T-helper 1 cell treated with Interleukin-12 subunit alpha and Interleukin-12 subunit beta and Interleukin-4 antibody, amounts not matched to agents 30 μg/mL and 1 μg/mL, for 36 hours (primary cell): ENCODE measurements around the gene PDLIM7.
"Not testable (repeated sequence)": the region's sequence is repeated elsewhere in the genome, so short reads cannot be mapped to it uniquely, and the experiment has no call there.

Experiments
- H3K27ac Mint-ChIP-seq: one replicate; pipeline ENCODE4 v1.8.0; 2021; ENCODE audit warnings: mild to moderate bottlenecking, mixed read lengths
- H3K27me3 Mint-ChIP-seq: one replicate; pipeline ENCODE4 v1.8.0; 2021; ENCODE audit warnings: low read depth, mixed read lengths
- H3K36me3 Mint-ChIP-seq: one replicate; pipeline ENCODE4 v1.8.0; 2021; ENCODE audit warnings: low read depth, mixed read lengths
- H3K4me1 Mint-ChIP-seq: one replicate; pipeline ENCODE4 v1.8.0; 2021; ENCODE audit warnings: low read depth, mixed read lengths
- H3K4me3 Mint-ChIP-seq: one replicate; pipeline ENCODE4 v1.8.0; 2021; ENCODE audit warnings: mild to moderate bottlenecking, moderate library complexity, mixed read lengths
- H3K9me3 Mint-ChIP-seq: one replicate; pipeline ENCODE4 v1.8.0; 2021; ENCODE audit warnings: mixed read lengths

Gene PDLIM7

DNA sequence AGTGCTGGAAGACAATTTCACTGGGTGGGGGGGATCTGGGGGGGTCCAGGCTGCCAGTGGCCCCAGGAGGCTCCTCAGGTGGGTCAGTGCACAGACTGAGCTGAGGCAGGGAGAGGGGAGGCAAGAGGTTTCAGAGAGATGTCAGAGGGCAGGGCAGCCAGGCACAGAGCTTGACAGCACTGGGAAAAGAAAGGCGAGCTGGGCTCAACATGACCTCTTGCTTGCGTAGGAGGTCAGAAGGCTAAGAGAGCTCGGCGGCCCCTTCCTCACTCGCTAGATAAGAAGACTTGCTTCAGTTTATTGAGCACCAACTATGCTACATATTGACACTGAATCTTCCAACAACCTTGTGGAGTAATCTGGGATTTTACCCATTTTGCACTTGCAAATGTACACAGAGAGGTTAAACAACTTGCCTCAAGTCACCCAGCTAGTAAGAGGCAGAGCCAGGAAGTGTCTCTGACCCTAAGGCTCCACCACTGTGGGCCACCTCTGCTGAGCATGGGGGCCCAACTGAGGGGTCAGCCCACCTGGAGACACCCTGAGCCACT, 3.5 kb downstream of the PDLIM7 start:
- Mint-ChIP-seq H3K27me3 (peaks cover 13% of the 10 kb centered on the region), H3K36me3 (peaks cover 7% of the 10 kb centered on the region), H3K4me3 (no peak overlapping the region), H3K9me3 (no peaks in the 10 kb centered on the region), H3K4me1 (peaks cover 24% of the 10 kb centered on the region), H3K27ac (peak overlapping the region; percentile 77)

DNA sequence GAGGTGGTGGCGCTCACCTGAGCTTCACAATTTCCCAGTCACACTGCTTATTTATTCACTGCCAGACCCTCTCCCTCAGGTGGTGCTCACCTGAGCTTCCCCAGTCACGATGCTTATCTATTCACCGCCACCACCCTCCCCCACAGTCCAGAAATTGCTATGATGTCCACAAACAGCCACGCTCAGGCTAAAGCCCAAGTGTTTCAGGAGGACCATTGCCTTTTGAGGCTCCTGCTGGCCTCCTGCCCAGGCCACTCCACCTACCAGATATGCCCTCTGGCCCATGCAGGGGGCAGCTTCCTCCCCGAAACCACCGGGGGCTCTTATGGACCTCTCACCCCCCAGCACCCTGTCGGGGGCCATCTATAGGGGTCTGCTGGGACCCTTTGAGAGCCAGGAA, 4.6 kb downstream of the PDLIM7 start:
- Mint-ChIP-seq H3K4me1 (peaks cover 16% of the 10 kb centered on the region), H3K27me3 (peaks cover 2% of the 10 kb centered on the region), H3K27ac (no peak overlapping the region), H3K4me3 (no peak overlapping the region), H3K9me3 (no peaks in the 10 kb centered on the region), H3K36me3 (peaks cover 8% of the 10 kb centered on the region)

DNA sequence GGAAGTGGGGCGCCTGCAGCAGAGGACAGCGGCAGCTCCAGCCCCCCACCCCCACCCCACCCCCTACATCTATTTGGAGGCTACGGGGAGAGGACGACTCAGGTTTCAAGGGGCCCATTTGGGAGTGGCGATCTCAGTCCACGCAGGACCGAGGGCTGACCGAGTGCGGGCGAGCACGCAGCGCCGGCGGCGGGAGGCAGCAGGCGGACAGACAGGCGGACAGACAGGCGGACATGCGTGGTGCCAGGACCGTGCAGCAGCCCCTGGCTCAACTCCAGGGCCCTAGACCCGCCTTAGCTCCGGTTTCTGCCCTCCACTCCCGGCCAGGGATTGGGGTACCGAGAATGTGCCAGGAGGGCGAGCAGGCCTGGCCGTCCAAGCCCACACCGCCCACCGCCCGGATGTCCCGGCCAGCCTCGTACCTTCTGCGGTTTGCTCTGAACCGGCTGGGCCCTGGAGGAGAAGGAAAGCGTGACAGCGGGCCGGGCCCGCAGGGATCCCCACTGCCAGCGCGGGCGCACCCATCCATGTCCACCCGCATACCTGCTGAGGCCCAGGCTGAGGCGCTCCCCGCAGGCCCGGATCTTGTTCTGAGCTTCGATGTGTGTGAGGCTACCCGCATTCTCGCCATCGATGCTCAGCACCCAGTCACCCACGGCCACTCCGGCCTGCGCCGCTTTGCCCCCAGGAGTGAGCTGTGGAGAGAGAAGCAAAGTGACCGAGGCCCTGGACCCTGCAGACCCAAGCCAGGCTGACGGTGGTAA, 5.2 kb downstream of the PDLIM7 start:
- H3K4me1 Mint-ChIP-seq = peaks cover 14% of the 10 kb centered on the region
- H3K9me3 Mint-ChIP-seq = no peaks in the 10 kb centered on the region
- H3K4me3 Mint-ChIP-seq = no peak overlapping the region
- H3K27me3 Mint-ChIP-seq = no peaks in the 10 kb centered on the region
- H3K27ac Mint-ChIP-seq = no peak overlapping the region
- H3K36me3 Mint-ChIP-seq = peaks cover 8% of the 10 kb centered on the region

DNA sequence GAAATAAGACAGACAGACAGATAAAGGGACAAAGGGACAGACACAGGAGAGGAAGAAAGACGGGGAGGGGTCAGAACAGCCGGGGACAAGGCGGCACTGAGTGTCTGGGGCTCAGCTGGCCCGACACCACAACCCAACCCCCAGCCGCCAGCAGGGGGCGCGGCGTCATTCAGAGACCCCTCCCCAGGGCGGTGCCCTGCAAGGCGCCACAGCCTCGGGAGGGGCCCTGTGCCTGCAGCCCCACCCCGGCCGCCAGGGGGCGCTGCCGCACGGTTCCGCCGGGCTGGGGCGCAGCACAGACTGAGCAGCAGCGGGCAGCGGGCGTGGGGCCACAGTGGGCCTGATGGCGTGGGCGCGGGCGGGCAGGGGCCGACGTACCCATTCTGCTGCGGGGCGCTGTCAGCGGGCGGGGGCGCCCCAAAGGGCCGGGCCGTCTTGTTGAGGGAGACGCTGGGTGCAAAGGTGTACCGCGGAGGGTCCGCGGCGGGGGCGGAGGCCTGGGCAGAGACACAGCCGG, 5.9 kb downstream of the PDLIM7 start:
- Mint-ChIP-seq H3K9me3 (no peaks in the 10 kb centered on the region), H3K27ac (no peak overlapping the region), H3K36me3 (peaks cover 8% of the 10 kb centered on the region), H3K4me1 (peaks cover 14% of the 10 kb centered on the region), H3K27me3 (no peaks in the 10 kb centered on the region), H3K4me3 (no peak overlapping the region)

DNA sequence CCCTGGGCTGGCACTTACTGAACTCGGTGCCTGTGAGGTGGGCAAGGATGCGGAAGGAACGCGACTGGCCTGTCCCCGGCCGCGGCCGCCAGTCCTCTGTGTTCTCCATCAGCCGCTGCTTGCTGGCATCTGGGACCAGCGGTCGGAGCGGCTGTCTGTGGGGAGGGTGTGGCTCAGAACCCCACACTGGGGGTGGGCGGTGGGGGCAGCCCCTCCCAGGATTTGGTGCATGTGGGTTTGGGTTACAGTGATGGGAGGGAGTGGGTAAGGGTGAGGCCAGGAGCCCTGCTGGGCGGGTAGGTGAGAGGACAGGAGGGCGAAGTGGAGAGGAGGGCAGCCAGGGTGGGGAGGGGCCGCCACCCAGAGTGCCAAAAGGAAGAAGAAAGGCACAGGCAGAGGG, 6.4 kb downstream of the PDLIM7 start:
- H3K36me3 Mint-ChIP-seq = peaks cover 8% of the 10 kb centered on the region
- H3K27ac Mint-ChIP-seq = no peak overlapping the region
- peaks cover 10% of the 10 kb centered on the region for H3K4me1 Mint-ChIP-seq
- no peaks in the 10 kb centered on the region for H3K9me3 Mint-ChIP-seq
- H3K27me3 Mint-ChIP-seq = no peaks in the 10 kb centered on the region
- no peak overlapping the region for H3K4me3 Mint-ChIP-seq

DNA sequence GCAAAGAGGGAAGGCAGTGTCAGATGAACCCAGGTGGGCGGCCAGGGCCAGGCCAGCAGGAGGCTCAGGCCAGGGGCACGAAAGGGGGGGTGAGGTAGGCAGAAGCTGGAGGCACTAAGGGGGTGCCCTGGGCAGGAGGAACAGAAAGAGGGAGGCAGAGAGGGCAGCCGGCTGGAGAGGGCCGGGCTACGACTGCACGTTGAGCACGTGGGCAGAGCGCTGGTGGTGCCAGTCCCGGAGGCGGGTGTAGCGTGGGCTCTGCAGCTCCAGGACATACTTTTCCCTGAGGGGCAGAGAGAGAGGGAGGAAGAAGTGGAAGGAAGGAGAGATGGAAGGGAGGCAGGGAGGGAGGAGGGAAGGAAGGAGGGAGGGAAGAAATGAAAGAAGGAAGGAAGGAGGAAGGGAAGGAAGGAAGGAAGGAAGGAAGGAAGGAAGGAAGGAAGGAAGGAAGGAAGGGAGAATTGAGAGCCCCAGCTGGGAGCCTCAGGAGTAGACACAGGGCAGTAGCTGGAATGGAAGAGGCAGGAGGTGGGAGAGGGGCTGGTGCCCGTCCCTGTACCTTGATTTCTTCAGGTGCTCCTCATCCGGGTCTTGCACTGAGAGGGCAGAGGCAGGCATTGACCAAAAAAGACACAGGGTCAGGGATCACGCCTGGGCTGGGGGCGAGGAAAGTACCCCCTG, 7.0 kb downstream of the PDLIM7 start:
- H3K36me3 Mint-ChIP-seq = peaks cover 8% of the 10 kb centered on the region
- H3K4me3 Mint-ChIP-seq = no peak overlapping the region

DNA sequence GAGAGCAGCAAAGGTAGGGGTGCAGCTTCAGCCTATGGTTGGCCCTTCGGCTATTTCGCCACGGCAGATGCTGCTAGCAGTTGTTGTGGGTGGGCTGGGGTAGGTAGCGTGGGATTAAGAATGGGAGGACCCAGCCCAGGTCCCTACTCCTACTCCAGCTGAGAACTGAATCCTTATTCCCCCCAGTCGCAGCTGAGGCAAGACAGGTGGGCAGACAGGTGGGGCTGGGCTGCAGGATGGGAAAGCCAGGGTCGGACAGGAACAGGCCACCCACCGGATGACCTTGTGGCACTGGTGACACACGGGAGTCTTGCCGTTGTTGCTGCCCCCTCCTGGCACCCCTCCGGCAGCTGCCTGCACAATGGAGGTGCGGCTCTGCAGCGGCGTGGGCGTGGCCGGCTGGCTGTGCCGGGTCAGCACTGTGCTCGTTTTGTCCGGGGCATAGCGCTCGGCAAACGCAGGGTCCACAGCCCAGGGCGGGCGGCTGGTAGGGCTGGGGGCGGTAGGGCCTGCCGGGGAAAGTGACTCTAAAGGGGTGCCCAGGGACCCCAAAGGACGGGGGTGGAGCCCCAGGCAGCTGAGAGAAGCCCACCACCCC, 8.2 kb downstream of the PDLIM7 start:
- H3K27me3 Mint-ChIP-seq = no peaks in the 10 kb centered on the region
- H3K4me1 Mint-ChIP-seq = peaks cover 5% of the 10 kb centered on the region
- no peaks in the 10 kb centered on the region for H3K9me3 Mint-ChIP-seq
- peaks cover 8% of the 10 kb centered on the region for H3K36me3 Mint-ChIP-seq
- no peak overlapping the region for H3K27ac Mint-ChIP-seq
- no peak overlapping the region for H3K4me3 Mint-ChIP-seq

More for the DNA sequence above, 7.0 kb downstream of the PDLIM7 start:
- H3K27me3 Mint-ChIP-seq = no peaks in the 10 kb centered on the region
- no peaks in the 10 kb centered on the region for H3K9me3 Mint-ChIP-seq
- no peak overlapping the region for H3K27ac Mint-ChIP-seq
- H3K4me1 Mint-ChIP-seq = peaks cover 8% of the 10 kb centered on the region

DNA sequence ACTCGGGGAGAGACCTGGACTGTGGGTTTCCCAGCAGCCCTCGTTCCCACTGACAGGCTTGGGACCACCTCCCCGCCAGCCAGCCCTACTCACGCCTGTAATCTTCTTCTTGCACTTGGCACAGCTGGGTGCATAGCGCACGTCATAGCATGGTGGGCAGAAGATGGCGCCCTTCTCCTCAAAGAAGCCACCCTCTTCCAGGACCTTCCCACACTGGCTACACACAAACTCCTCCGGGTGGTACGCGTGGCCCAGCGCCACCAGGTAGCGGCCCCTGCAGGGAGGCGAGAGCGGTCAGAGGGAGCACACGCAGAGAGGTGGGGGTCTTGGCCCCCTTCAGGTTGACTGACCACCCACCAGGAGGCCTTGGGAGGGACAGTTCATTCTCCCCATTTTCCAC, 9.4 kb downstream of the PDLIM7 start:
- H3K4me1 Mint-ChIP-seq = no peaks in the 10 kb centered on the region
- no peaks in the 10 kb centered on the region for H3K27me3 Mint-ChIP-seq
- H3K36me3 Mint-ChIP-seq = peaks cover 8% of the 10 kb centered on the region
- H3K4me3 Mint-ChIP-seq = no peak overlapping the region
- no peaks in the 10 kb centered on the region for H3K9me3 Mint-ChIP-seq
- no peak overlapping the region for H3K27ac Mint-ChIP-seq

DNA sequence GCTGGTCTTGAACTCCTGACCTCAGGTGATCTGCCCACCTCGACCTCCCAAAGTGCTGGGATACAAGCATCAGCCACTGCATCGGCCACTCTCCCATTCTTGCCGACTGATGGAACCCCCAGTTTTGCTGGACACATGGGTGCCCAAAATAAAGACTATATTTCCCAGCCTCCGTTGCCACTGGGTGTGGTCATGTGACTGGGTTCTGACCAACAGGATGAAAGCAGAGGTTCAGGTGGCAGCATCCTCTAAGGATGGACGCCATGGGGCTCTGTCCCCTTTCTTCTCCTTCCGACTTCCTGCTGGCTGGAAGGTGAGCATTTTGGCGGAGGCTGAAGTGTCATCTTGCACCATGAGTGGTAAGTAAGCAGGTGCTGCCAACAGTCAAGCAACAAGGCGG, 10.3 kb downstream of the PDLIM7 start:
- Mint-ChIP-seq H3K4me1 (no peaks in the 10 kb centered on the region), H3K9me3 (no peaks in the 10 kb centered on the region), H3K4me3 (no peak overlapping the region), H3K27me3 (no peaks in the 10 kb centered on the region), H3K36me3 (peaks cover 8% of the 10 kb centered on the region), H3K27ac (no peak overlapping the region)

DNA sequence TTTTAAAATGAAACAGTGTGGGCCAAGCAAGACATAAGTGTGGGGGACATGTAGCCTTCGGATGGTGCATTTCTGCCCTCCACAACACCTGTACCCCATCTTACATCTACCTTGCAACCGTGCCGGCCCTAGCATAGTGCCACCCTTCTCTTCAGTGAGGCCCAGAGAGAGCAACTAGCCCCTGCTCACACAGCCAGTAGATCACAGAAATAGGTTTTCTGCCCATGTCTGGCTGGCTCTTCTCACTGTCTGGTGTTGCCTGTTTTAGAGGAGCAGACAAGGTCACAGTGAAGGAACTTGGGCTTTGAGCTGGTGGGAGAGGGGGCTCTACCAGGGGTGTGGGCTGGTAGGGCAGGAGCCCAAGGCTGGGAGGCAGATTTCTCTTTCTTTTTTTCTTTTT, 11.1 kb downstream of the PDLIM7 start:
- H3K4me1 Mint-ChIP-seq = no peaks in the 10 kb centered on the region
- no peak overlapping the region for H3K4me3 Mint-ChIP-seq
- H3K9me3 Mint-ChIP-seq = no peaks in the 10 kb centered on the region
- H3K27me3 Mint-ChIP-seq = no peaks in the 10 kb centered on the region
- H3K36me3 Mint-ChIP-seq = peaks cover 7% of the 10 kb centered on the region
- no peak overlapping the region for H3K27ac Mint-ChIP-seq

DNA sequence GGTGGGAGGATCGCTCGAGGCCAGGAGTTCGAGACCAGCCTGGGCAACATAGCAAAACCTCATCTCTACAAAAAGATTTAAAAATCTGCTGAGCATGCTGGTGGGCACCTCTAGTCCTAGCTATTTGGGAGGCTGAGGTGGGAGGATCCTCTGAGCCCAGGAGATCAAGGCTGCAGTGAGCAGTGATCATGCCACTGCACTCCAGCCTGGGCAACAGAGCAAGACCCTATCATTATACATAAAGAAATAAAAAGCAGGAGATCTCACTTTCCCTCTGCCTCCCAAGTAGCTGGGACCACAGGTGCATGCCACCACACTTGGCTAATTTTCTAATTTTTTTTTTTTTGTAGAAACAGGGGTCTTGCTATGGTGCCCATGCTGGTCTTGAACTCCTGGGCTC, 11.7 kb downstream of the PDLIM7 start:
- not testable (repeated sequence) for H3K4me3 Mint-ChIP-seq, H3K36me3 Mint-ChIP-seq, H3K27ac Mint-ChIP-seq, H3K27me3 Mint-ChIP-seq, H3K9me3 Mint-ChIP-seq, H3K4me1 Mint-ChIP-seq

DNA sequence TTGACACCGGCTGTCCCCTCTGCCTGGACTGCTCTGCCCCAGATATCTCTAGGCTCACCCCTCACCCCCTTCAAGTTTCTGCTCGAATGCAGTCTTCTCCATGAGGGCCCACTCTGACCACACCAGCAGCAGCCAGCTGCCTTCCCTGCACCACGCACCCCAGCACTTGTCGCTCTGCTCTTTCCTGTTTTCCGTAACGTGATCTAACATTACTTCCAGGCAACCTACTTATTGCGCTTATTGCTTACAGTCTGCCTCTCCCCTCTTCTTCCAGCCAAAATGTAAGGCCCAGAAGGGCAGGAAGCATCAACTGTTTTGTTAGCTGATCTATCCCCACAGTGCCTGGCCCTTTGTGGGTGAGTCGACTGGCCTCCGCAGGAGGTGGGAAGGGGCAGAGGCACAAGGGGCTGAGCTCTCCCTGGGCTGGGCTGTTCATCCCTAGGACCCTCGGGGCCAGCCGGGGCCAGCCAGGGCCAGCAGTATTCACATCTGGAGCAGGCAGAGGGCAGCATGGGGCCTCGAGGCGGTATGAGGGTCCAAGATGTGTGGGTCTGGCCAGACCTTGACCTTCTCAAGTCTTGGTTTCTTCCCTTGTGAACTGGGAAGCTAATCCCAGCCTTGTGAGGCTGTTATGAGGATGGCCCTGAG, 12.4 kb downstream of the PDLIM7 start:
- Mint-ChIP-seq H3K36me3 (peaks cover 5% of the 10 kb centered on the region), H3K9me3 (no peaks in the 10 kb centered on the region), H3K4me1 (peaks cover under 1% of the 10 kb centered on the region), H3K27me3 (no peaks in the 10 kb centered on the region), H3K27ac (peak overlapping the region; percentile 7), H3K4me3 (no peak overlapping the region)

DNA sequence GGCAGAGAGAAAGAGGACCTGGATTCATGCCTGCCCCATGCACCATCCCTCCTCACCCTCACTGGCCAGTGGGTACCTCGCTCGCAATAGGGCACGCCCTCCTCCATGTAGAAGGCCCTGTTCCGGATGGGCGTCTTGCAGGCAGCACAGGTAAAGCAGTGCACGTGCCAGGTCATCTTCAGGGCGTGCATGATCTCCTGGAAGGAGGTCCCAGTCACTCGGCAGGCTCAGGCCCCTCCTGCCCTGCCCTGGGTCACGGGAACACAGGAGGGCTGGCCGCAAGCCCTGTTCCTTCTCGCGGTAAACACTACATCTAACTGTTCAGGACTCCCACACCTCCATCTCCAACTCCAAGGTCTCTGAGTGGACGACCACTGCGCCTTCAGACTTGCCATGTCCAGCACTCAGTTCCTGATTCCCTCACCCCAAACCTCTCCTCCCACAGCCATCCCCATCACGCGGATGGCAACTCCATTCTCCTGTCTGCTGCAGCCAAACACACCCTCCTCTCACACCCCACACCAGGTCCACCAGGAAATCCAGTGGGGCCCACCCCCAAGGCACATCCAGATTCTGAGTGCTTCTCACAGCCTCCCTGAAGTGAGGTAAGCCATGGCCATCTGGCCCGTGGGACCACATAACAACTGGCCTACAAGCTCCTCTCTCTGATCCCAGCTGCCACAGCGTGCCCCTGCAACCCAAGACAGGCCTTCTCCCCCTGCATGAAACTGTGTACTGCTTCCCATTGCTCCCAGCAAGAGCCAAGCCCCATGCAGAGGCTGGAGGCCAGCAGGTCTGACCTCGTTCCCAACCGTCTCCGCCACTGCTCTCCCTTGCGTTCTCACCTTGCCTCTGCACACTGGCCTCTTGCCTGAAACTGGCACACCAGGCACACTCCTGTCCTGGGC, 13.2 kb downstream of the PDLIM7 start:
- Mint-ChIP-seq H3K27ac (peak overlapping the region; percentile 7), H3K36me3 (peaks cover 3% of the 10 kb centered on the region), H3K4me3 (no peak overlapping the region), H3K4me1 (peaks cover 8% of the 10 kb centered on the region), H3K27me3 (no peaks in the 10 kb centered on the region), H3K9me3 (no peaks in the 10 kb centered on the region)
